Right forelimb (tissue), 1 donor: ENCODE results near the gene KIF21B.
"Not testable (repeated sequence)": the region's sequence is repeated elsewhere in the genome, so short reads cannot be mapped to it uniquely, and the experiment has no call there.

Source experiments
- DNase-seq: peaks from one replicate; pipeline ENCODE4 v3.0.0-alpha.2; 2018

Gene KIF21B

GRCh38 chr1:200934676-200935245 is 88.8 kb downstream of the KIF21B start:
- DNase-seq: no peak

GRCh38 chr1:200931776-200932175 is 91.7 kb downstream of the KIF21B start:
- DNase-seq: no peak

DNA sequence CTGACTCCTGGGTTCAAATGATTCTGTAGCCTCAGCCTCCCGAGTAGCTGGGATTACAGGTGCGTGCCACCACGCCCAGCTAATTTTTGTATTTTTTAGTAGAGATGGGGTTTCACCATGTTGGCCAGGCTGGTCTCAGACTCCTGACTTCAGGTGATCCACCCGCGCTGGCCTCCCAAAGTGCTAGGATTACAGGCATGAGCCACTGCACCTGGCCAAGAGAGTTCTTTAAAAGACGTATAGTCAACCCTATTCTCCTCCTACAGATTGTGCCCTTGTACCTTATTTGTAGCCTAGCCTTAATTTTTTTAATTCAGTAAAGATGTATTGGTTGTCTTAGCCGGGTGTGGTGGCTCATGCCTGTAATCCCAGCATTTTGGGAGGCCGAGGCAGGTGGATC is 93.2 kb downstream of the KIF21B start:
- not testable (repeated sequence) for DNase-seq

GRCh38 chr1:200929530-200930278 is 93.8 kb downstream of the KIF21B start:
- DNase-seq: no peak

- no peak for DNase-seq
These were observed 97.7 kb downstream of the KIF21B start for GRCh38 chr1:200925831-200926230.

- no peak for DNase-seq
These were observed 99.9 kb downstream of the KIF21B start for GRCh38 chr1:200923601-200924000.

GRCh38 chr1:200922406-200922805 is 101.1 kb downstream of the KIF21B start:
- no peak for DNase-seq

GRCh38 chr1:200921571-200922110 is 101.9 kb downstream of the KIF21B start:
- no peak for DNase-seq
